GM18873 (cell line): ENCODE data around the gene FMN2.

Experiments used
- ATAC-seq: cut with Tn5 transposase; IDR thresholded peaks from one replicate; pipeline ENCODE4 v1.9.1; 2021; ENCODE audit warnings: mild to moderate bottlenecking, moderate library complexity, moderate number of reproducible peaks; ENCODE audit not compliant: unreplicated experiment, low FRiP score

FMN2 gene

DNA sequence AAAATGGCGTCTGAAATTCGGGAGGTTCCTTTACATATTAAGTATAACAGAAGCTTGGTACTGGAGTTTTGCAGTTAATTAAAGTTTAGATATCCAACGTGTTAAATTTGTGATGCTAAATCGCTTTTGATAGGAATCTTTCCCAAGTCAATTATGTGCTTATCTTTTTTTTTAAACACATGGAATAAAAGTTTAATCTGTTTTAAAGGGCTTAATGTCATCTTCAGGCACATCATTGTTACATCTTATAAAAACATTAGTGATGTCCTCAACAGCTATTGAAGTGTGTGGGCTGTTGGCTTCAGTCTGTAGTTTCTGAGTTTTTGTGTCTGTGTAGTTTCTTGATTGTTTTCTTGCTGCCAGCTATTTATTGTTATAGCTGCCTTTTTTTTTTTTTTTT lies 5.3 kb downstream of the FMN2 start:
- no peak for ATAC-seq

DNA sequence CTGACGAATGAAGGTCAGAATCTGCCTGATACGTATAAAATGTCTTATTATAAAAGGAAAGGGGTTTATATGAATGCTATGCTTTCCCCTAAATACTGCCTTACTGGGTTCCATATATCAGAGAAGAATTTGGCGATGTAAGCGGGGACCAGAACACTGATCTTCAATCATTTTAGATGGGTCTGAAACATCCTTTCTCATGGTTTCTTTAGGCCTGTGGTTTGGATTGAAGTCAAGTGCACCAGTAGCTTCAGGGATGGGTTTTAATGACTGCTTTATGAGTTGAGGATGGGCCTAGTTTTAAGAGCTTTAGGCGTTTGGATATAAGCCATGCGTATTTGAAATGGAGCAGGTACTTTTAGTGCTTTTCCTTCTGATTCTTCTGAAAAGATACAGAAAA lies 6.9 kb downstream of the FMN2 start:
- no peak for ATAC-seq

DNA sequence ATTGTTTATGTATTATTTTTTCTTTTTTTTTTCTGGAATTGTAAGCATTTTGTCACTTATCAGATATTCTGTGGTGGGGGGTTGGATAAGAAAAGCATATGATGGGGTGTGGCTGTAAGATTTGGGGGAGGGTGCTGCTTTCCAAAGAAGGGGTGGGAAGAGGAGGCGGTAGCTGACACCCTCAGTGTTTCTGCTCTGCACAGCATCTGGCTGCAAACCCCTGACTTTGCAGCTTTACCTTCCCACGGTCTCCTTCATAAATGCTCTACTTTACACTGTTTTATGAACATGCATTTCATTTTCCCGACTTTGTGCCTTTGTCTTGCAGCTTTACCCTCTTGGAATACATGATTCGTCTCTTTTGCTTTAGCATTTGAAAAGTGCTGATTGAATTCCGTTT lies 7.6 kb downstream of the FMN2 start:
- no peak for ATAC-seq

DNA sequence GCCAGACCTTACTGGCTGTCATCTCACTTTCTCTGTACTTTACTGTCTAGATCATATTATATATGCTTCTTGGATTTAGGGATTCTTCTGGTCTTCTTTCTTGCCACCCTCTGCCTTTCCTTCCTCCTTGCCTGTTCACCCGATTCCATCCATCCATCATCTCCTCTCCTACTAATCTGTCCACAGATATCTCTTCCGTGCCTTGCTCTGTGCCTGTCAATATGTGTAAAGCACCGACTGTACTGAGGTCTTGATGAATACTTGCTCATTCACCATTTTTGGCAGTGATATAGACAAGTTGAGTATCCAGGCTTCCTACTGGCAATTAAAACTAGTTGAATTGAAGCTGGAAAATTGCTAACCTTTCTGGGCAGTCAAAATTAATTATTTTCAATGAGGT lies 8.1 kb downstream of the FMN2 start:
- no peak for ATAC-seq

DNA sequence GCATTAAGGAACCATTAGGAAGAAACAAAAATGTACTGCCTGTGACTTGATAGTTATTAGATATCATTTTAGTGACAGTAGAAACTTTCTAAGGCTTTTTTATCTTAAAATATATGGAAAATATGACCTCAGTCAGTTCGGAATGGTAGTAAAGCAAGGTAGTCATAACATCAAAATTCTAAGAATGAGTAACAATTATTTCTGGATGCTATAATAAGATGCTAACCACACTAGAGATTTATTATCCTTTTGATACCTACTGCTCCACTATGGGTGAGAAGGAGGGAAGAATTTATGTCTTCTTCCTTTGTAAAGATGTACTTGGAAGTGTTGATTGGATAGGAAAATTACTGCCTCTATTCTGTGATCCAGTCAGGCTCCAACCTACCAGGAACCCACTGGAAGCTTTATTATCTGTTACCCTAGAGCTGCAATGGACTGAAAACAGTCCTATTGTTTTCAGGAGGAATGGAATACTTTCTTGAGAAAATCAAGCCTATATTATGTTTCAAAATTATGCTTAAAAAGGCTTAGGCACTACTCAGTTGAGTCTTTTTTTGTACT lies 8.8 kb downstream of the FMN2 start:
- no peak for ATAC-seq

DNA sequence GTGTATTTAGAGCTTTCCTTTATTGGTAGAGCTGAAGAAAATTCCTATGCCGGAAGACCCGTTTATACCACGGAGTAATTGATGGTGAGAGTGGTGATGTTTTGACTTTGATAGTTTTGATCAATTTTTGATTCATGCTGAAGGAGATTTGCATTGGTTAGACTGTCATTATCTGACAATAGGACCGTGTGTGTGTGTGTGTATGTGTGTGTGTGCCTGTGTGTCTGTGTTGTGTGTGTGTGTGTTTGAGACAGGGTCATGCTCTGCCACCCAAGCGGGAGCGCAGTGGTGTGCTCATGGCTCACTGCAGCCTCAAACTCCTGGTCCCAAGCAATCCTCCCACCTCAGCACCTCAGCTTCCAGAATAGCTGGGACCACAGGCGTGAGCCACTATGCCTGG lies 9.6 kb downstream of the FMN2 start:
- ATAC-seq = no peak

DNA sequence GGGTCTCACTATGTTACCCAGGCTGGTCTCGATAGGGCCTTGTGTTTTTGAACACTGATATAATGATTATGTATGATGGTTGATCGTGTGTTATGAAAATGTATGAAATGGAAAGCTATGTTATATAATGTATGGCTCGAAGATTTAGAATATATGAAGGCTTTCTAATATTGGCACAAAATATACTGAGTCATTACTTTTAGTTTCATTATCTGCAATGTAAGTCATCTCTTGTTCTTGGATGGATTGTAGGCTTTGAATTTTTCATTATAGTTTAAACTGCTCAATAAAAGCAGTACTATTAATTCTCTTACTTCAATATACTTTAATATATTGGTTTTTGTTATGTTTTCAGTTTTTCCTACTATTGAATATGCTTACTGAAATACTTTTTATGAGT lies 10.1 kb downstream of the FMN2 start:
- ATAC-seq = no peak

DNA sequence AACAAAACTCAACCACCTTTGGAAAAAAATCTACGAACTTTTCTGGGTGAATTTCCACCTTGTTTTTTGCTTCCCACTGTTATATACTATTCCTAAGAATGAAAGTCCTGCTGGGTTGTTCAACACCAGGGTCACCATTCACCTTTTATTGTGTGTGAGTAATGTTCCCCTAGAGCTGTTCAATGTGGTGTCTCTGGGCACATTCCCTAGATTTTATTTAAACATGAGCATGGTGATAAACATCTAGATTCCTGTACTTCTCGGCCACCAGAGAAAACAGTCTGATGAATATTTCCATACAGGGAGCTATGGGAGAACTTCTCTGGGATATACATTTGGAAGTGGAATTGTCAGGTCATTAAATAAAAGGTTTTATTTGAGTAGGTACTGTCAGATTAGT lies 13.0 kb downstream of the FMN2 start:
- no peak for ATAC-seq

DNA sequence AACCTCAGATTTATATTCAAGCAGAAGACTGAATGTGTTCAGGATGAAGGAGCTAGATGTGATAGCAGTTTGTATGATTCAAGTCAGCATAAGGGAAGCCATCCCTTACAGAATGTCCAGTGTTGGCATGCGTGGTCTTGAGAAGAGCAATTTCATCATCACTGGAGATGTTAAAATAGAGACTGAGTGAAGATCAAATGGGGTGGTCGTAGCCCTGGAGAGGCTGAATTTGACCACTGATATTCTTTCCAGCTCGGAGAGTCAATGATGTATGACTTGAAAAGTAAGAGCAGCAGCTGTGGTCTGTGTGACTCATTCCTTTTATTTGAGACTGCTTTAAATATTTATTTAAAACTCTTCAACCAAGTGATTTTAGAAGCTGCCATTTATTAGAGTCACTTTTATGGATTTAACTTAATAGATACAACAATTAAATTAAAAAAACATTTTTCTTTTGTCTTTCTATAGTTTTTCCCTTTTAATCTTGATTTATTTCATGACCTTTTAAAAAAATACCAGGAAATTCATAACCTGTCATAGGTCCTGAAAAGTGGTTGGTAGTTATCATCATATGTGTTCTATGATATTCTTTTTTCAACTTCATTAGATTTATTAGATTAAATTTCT lies 15.5 kb downstream of the FMN2 start:
- ATAC-seq = no peak

DNA sequence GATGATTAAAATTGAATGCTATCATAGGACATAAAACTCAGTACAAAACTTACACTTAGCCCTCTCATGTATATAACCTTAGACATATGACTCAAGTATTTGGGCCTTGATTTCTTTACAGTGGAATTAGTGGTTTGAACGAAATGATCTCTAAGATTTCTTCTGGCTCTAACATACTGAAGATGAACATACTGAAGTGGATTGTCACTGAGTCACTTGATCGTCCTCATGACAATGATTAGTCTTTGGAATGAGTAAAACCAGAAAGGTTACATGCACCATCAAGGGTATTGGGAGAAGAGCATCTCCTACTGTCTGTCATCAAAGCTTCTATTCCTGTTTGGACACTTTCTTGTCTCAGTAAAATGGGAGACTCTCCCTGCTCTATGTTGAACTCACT lies 17.4 kb downstream of the FMN2 start:
- ATAC-seq = no peak

DNA sequence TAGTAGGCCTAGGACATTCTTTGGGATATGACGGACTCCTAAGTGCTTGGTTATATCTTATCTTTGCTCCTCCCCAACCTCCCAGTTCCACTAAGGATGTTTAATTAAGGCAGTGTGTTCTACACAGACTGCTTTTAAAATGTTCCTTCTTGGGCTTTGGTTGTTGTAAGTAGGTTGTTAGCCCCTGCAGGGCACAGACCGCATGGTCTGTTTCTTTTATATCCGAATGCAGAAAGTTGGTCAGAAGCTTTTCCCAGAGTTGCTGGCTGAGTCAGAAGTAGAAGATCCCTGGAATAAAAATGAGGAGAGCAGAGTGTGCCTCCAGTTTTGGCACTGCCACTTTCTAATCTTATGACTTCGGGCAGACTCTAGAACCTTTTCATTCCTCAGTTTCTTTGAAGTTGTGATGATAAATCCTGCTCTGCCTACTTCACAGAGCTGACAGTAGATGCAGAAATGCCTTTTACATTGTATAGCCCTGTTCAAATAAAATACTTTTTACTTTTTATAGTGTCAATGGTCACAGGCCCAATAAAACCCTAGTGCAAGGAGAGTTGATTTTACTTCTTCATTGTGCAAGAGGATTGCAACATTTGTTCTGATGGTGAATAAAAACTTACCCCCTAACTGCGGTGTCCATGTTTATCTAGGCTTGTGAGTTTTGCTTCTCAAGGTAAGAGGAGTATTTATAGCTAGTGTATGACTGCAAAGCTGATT lies 18.4 kb downstream of the FMN2 start:
- no peak for ATAC-seq

DNA sequence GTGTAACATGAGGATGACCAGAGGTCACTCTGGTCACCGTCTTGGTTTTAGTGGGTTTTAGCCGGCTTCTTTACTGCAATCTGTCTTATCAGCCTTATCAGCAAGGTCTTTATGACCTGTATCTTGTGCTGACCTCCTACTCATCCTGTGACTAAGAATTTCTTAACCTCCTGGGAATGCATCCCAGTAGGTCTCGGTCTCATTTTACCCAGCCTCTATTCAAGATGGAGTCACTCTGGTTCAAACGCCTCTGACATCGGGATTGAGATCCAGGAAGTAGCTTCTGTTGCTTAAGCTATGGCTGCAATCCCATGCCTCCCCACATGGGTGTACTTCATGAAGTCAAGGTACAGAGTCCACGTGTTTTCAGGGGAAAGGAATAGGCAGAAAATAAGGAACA lies 19.9 kb downstream of the FMN2 start:
- no peak for ATAC-seq

DNA sequence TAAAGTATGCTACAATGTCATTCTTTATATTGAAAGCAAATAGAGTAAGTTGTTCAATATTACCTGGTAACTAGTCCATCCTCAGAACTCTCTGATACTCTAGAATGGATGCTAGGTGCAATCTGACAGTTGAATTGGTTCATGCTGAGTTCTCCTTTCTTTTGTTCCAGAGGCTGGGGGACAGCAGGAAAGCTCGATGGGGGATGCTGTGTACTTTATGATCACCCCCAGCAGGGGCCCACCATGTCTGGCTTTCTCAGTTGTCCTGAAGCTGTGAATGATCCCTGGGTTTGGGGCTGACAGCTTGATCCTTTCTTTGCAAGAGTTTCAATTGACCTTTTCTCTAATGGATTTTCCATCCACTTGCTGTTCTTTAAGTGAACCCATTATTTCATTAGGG lies 22.5 kb downstream of the FMN2 start:
- ATAC-seq = no peak

DNA sequence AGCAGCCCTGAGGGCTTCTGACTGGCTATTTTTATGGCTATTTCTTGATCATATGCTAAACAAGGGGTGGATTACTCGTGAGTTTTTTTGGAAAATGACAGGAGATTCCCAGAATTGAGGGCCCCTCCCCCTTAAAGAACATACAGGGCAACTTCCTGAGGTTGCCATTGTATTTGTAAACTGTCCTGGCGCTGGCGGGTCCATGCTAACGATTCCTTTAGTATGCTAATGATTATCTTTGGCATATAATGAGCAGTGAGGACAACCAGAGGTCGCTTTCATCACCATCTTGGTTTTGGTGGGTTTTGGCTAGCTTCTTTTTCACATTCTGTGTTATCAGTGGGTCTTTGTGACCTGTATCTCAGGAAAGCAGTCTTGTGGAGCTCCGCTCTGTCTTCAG lies 24.1 kb downstream of the FMN2 start:
- no peak for ATAC-seq

DNA sequence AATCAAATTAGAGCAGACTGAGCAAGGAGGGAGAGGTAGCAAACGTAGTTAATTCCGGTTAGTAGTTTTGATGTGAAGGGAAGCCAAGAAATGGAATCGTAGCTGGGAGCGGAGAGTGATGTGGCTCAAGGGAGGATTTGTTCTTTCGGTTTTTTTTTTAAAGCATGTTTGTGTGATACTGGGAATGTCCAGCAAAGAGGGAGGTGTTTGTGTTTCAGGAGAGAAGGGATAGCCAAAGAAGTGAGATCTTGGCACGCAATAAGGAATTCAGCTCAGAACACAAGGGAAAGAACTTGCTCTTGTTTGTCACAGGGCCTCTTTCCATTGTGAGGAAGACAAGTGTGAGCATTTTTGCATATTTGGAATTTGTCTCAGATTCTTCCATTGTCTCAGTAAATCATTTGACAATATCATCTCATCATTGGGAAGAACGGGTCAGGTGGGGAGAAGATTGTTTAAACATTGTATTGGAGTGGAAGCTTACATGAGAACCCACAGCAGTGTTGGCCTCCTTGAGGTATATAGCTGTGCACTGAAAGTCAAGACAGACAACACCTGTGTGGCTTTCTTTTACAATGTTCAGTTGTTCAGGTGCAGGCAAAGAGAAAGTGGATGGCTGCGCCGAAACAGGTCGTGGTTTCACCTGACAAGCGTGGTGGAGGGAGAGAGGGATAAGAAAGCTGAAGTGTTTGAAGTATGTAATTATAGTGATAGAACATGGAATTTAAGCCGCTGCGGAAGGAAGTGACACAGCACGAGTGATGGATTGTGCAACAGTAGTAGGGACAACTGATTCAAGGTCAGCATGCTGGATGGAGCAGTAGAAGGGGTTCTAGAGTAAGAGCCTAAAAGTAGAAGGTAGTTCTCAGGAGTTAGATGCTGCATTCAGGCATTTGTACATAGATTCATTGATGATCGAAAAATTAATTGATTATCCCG lies 25.4 kb downstream of the FMN2 start:
- ATAC-seq = no peak

DNA sequence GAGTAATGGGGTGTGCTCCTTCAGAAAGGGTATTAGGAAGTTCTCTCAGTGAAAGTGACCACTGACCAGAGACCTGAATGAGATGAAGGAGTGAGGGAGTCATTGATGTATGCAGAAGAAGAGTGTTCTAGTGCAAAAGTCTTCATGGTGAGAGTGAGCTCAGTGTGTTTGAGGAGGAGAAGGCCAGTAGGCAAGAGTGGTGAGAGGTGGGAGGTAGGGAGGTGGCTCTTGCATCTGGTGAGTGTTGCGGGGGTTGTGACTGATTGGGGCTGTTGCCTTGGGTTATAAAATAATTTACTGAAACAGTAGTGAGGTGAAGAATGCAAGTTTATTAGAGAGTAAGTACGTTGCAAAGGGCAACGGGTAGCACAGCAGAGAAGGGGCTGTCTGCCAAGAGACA lies 26.2 kb downstream of the FMN2 start:
- ATAC-seq = no peak

DNA sequence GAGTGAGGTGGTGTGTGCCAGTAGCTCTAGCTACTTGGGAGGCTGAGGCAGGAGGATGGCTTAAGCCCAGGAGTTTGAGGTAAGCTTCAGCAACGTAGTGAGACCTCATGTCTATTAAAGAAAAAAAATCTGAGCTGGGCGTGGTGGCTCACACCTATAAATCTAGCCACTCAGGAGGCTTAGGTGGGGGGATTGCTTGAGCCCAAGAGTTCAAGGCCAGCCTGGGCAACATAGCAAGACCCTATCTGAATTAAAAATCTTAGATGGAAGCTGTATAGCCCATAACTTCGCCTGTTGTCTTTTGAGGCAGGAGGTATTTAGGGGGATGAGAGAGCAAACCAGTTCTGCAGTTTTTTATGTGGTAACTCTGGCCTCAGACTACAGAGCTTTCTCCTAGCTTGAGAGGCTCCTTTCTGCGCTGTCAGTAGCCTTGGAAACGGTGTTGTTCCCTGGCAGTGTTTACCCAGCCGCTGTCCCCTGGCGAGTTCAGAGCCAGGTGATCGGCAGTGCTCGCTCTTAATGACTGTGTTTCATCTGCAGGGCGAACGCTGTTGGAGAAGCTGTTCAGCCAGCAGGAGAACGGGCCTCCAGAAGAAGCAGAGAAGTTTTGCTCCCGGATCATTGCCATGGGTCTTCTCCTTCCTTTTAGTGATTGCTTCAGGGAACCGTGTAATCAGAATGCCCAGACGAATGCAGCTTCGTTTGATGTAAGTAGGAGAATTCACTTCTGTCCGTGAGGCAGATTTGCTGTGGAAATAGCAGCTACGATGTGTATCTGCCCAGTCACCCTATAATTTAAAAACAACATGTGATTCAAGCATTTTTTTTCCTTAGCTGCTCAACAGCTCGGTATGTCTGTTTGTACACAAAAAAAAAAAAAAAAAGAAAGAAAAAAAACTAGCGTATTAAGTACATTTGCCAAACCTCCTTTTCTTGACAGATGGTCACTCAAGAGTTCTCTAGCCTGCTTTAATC lies 31.2 kb downstream of the FMN2 start:
- ATAC-seq = no peak

DNA sequence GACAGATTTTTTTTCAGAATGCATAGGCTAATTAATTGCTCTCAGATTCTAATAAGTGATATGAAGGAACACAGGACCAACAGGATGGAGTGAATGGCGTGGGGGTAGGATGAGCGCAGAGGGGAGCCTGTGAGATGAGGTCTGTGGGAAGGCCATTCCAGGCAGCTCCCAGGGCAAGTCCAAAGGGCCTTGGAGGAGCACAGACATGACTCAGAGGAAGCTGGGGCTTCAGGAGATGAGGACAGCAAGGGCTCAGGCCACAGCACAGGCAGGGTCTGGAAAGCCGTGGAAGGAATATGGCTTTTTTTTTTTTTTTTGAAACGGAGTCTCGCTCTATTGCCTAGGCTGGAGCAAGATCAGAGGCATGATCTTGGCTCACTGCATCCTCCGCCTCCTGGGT lies 35.1 kb downstream of the FMN2 start:
- ATAC-seq = no peak

DNA sequence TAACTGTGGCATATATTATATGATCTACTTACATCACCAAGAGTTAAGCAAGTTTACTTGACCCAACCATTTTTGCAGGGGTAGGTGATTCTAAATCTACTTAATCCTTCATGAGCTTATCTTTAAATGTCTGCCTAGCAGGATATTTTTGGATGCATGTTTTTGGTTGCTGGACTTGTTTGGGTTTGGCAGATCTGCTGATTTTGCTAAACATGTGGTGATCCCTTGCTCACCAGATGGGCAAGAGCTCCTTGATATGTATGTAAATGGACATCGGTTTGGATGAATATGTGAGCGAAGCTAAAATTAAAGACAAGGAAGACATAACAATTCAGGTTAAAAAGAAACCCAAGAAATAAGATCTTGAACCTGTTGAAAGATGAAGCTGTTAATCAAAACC lies 36.7 kb downstream of the FMN2 start:
- ATAC-seq = no peak

DNA sequence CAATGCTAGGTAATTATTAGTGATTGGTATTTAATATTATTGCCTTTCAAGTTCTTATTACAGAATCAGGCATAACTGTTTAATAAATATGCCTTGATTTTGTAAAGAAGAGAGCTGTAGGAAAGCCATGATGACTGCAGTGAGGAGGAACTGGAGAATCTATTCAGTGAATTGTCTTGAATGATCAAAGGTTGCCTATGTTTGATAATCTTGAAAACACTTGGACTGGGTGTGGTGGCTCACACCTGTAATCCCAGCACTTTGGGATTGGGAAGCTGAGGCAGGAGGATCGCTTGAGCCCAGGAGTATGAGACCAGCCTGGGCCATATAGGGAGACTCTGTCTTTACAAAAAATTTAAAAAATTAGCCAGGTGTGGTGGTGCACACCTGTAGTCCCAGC lies 42.4 kb downstream of the FMN2 start:
- ATAC-seq = no peak
